Keratinocyte (primary cell): ENCODE data around the gene HIF1A. TPM values are rescaled to one million over a fixed set of nuclear protein-coding genes. Genes with fewer than 3 reads are reported as not detected.

Experiments
- DNase-seq: peaks from one replicate; pipeline ENCODE4 v3.0.0-alpha.2; 2011; ENCODE audit warnings: low read depth, missing footprints, low spot score
- FAIRE-seq: peaks from 2 replicates; lab custom pipeline; 2011; peaks lifted over from hg19 to GRCh38; lab: Jason Lieb, UNC
- H2AFZ ChIP-seq: 2 replicates; pipeline ENCODE4 v1.6.0; 2012; ENCODE audit warnings: low read length, control low read depth, inconsistent platforms; ENCODE audit not compliant: control insufficient read depth
- H3K27ac ChIP-seq: 2 replicates; pipeline ENCODE4 v1.5.1; 2011; ENCODE audit warnings: low read length; ENCODE audit not compliant: control insufficient read depth, insufficient read depth
- H3K27me3 ChIP-seq: 3 replicates; pipeline ENCODE4 v1.6.0; 2011; ENCODE audit warnings: low read length; ENCODE audit not compliant: control insufficient read depth, insufficient read depth; ENCODE audit errors: extremely low read depth
- H3K36me3 ChIP-seq, 2 experiments: 2 replicates in 1 of 2; 3 replicates in 1 of 2; pipeline ENCODE4 v1.5.1; 2011; ENCODE audit warnings: low read length in 2 of 2, mild to moderate bottlenecking in 1 of 2; ENCODE audit not compliant: control insufficient read depth in 2 of 2, insufficient read depth in 2 of 2; ENCODE audit errors: extremely low read depth in 1 of 2
- H3K4me1 ChIP-seq: 3 replicates; pipeline ENCODE4 v1.5.1; 2011; ENCODE audit warnings: low read length; ENCODE audit not compliant: control insufficient read depth, insufficient read depth; ENCODE audit errors: extremely low read depth
- H3K4me2 ChIP-seq: 3 replicates; pipeline ENCODE4 v1.6.0; 2011; ENCODE audit warnings: low read depth, low read length; ENCODE audit not compliant: control insufficient read depth, insufficient read depth; ENCODE audit errors: extremely low read depth
- H3K4me3 ChIP-seq, 3 experiments: fragments of 200-600 bp in 1 of 3; sonication (generic) in 1 of 3; 2 replicates in 2 of 3; 3 replicates in 1 of 3; pipeline ENCODE4 v1.5.1; 2011 to 2016; ENCODE audit warnings: low read length in 3 of 3, mild to moderate bottlenecking in 3 of 3, control low read depth in 2 of 3, inconsistent platforms in 1 of 3, low read depth in 1 of 3, mixed read lengths in 1 of 3, mixed run types in 1 of 3, moderate library complexity in 1 of 3; ENCODE audit not compliant: control insufficient read depth in 2 of 3, insufficient read depth in 2 of 3; ENCODE audit errors: extremely low read depth in 1 of 3
- H3K79me2 ChIP-seq: 2 replicates; pipeline ENCODE4 v1.6.0; 2012; ENCODE audit warnings: low read length; ENCODE audit not compliant: control insufficient read depth, insufficient read depth
- H3K9ac ChIP-seq: 3 replicates; pipeline ENCODE4 v1.6.0; 2011; ENCODE audit warnings: low read length; ENCODE audit not compliant: control insufficient read depth, insufficient read depth; ENCODE audit errors: extremely low read depth
- H3K9me1 ChIP-seq: 3 replicates; pipeline ENCODE4 v1.6.0; 2011; ENCODE audit warnings: low read length; ENCODE audit not compliant: control insufficient read depth, insufficient read depth; ENCODE audit errors: extremely low read depth
- H3K9me3 ChIP-seq: 2 replicates; pipeline ENCODE4 v1.5.1; 2012; ENCODE audit warnings: low read depth, low read length; ENCODE audit not compliant: control insufficient read depth
- H4K20me1 ChIP-seq: 3 replicates; pipeline ENCODE4 v1.6.0; 2011; ENCODE audit warnings: low read length; ENCODE audit not compliant: control insufficient read depth, insufficient read depth; ENCODE audit errors: extremely low read depth
- EZH2 ChIP-seq: IDR thresholded peaks from one replicate; pipeline ENCODE4 v1.6.1; 2012; ENCODE audit warnings: inconsistent platforms, mild to moderate bottlenecking, low read length, moderate library complexity
- dilution Hi-C: fragments of 300-500 bp; cut with MboI; formaldehyde crosslinking; loops from one replicate; pipeline ENCODE4 v1.7.0; 2020; ENCODE audit warnings: low sequenced_read_pairs; ENCODE audit not compliant: extremely low pct_ligation_motif_present
- polyA plus RNA-seq, 5 experiments: library from polyadenylated mRNA; depleted of rRNA in 3 of 5; stranded (reverse) in 3 of 5; stranded (forward) in 1 of 5; unstranded in 1 of 5; fragments of >200 nt; gene quantifications; 1 replicate in 1 of 5; 2 replicates in 3 of 5; 3 replicates in 1 of 5; pipeline versions ENCODE4 v1.2.1 to v1.2.3, GENCODE V29; 2011 to 2012; ENCODE audit warnings: missing spikeins in 2 of 5, low read depth in 1 of 5, low replicate concordance in 1 of 5
- TF ChIP-seq, protein P1 (sequence below), 3 experiments: IDR thresholded peaks in 1 of 3; conservative IDR thresholded peaks in 1 of 3; optimal IDR thresholded peaks in 1 of 3; 2 replicates in 2 of 3; 3 replicates in 1 of 3; pipeline versions ENCODE3 to v1.5.1; 2011; ENCODE audit warnings: low read length in 3 of 3, mild to moderate bottlenecking in 3 of 3, moderate library complexity in 2 of 3, control low read depth in 1 of 3, inconsistent platforms in 1 of 3; ENCODE audit not compliant: insufficient read depth in 2 of 3; ENCODE audit errors: extremely low read depth in 1 of 3

The HIF1A gene
- polyA plus RNA-seq, 1 donor (not counting 4 experiments of a cell fraction or from before 2014, with no cell fraction given) = 202 TPM

DNA sequence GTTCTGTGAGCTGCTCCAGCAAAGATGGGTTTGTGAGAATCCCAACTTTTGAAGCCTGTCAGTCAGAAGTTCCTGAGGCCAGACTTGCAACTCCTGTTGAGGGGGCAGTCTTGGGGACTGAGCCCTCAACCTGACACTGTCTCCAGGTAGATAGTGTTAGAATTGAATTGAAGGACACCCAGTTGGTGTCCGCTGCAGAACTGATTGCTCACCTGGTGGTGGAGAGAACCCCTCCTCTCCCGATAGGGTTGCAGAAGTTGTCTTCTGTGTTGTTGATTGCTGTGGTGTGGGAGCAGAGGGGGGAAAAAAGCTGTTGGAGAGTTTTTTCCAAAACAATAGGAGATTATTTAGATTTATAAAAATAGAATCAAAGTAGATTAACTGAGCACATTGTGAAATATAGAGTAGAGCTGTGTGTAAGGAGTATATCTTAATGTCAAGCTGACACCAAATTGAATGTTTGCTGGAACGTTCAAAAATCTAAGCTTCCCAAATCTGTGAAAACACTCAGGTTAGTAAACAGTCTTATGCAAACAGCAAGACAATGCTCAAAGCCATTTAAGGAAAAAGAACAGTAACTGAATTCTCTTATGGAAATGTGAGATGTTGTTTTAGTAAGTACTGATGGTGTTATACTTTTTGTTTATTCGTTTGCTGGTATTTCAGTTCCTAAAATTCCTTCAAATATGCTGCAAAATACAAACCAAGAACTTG is 18.6 kb downstream of the HIF1A start:
- Histone ChIP-seq H3K9ac (no peak overlapping the region), H3K27ac (no peak overlapping the region), H2AFZ (no peak overlapping the region), H4K20me1 (peaks cover 26% of the 10 kb centered on the region), H3K79me2 (peaks cover 99% of the 10 kb centered on the region), H3K36me3 (no peaks in the 10 kb centered on the region), H3K4me2 (no peak overlapping the region), H3K4me3 (no peak overlapping the region), H3K9me3 (no peaks in the 10 kb centered on the region), H3K27me3 (no peaks in the 10 kb centered on the region), H3K4me1 (peaks cover 4% of the 10 kb centered on the region), H3K9me1 (no peaks in the 10 kb centered on the region)
- no peak for TF ChIP-seq EZH2
- TF ChIP-seq, protein P1, sequence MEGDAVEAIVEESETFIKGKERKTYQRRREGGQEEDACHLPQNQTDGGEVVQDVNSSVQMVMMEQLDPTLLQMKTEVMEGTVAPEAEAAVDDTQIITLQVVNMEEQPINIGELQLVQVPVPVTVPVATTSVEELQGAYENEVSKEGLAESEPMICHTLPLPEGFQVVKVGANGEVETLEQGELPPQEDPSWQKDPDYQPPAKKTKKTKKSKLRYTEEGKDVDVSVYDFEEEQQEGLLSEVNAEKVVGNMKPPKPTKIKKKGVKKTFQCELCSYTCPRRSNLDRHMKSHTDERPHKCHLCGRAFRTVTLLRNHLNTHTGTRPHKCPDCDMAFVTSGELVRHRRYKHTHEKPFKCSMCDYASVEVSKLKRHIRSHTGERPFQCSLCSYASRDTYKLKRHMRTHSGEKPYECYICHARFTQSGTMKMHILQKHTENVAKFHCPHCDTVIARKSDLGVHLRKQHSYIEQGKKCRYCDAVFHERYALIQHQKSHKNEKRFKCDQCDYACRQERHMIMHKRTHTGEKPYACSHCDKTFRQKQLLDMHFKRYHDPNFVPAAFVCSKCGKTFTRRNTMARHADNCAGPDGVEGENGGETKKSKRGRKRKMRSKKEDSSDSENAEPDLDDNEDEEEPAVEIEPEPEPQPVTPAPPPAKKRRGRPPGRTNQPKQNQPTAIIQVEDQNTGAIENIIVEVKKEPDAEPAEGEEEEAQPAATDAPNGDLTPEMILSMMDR (optimal IDR thresholded peaks at IDR 0.05 in 1 of 3, IDR thresholded peaks at IDR 0.05 in 1 of 3, conservative IDR thresholded peaks at IDR 0.05 in 1 of 3; ENCODE audit: extremely low read depth in 1 of 3, insufficient read depth in 2 of 3, low read length in 3 of 3) = no peak
- dilution Hi-C loops = no loop called here
- FAIRE-seq = no peak
- no peak for DNase-seq

DNA sequence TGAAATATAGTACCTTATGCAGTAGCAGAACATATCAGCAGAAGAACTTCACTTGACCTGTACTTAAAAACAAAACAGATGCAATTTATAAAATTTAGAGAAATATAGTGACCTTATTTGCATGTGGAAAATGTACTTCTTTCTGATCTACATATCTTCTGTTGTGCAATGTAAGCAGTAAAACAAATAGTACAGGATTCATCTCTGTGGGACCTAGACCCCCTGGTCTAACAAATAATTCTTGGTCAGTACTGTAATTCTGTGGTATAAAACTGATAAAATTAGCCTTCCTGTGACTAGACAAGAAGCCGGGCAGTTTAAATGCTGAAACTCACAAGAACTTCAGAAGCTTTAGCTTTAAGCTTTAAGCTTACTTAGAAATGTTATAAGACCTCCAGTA is 21.6 kb downstream of the HIF1A start:
- Histone ChIP-seq H3K4me2 (no peak overlapping the region), H3K27ac (no peak overlapping the region), H3K9me1 (no peaks in the 10 kb centered on the region), H3K27me3 (no peaks in the 10 kb centered on the region), H3K4me1 (peaks cover 6% of the 10 kb centered on the region), H3K9ac (no peak overlapping the region), H4K20me1 (peaks cover 20% of the 10 kb centered on the region), H2AFZ (no peak overlapping the region), H3K79me2 (peaks cover 87% of the 10 kb centered on the region), H3K9me3 (no peaks in the 10 kb centered on the region), H3K36me3 (peaks cover 0 to 14% of the 10 kb centered on the region in 2 experiments), H3K4me3 (no peak overlapping the region)
- no peak for DNase-seq
- FAIRE-seq = no peak
- TF ChIP-seq, protein P1 (optimal IDR thresholded peaks at IDR 0.05 in 1 of 3, IDR thresholded peaks at IDR 0.05 in 1 of 3, conservative IDR thresholded peaks at IDR 0.05 in 1 of 3; ENCODE audit: extremely low read depth in 1 of 3, insufficient read depth in 2 of 3, low read length in 3 of 3) = no peak
- no peak for TF ChIP-seq EZH2
- dilution Hi-C loops = no loop called here
